Measurements from ENCODE around the gene PDCD11. TPM values are rescaled to one million over a fixed set of nuclear protein-coding genes. Genes with fewer than 3 reads are reported as not detected.

Gene PDCD11
- total RNA-seq, 1 donor from 2014 or later: 24.5 TPM

- Histone ChIP-seq H3K4me1 (ENCODE audit: control insufficient read depth in 3 of 3, insufficient read depth in 3 of 3, low read length in 3 of 3) (peaks cover 13 to 15% (median 14%) of the 10 kb centered on the region in 3 donors), H3K4me3 (ENCODE audit: low read length in 3 of 3) (peak overlapping the region in 2 of 3 donors; percentile 32 to 54), H3K27me3 (ENCODE audit: control insufficient read depth in 3 of 3, insufficient read depth in 3 of 3, low read length in 3 of 3) (peaks cover 16 to 35% (median 22%) of the 10 kb centered on the region in 3 donors), H3K27ac (ENCODE audit: low read depth, low read length) (no peak overlapping the region), H3K36me3 (ENCODE audit: control insufficient read depth in 3 of 3, insufficient read depth in 3 of 3, low read length in 3 of 3) (no peaks in the 10 kb centered on the region), H3K9me3 (ENCODE audit: control insufficient read depth in 3 of 3, low read length in 3 of 3) (no peaks in the 10 kb centered on the region), H3K9ac (ENCODE audit: low read depth in 1 of 3, low read length in 3 of 3) (peak overlapping the region in 1 of 3 donors; percentile 40)
Observed at GRCh38 chr10:103493916-103494877, 97.8 kb downstream of the PDCD11 start.

DNA sequence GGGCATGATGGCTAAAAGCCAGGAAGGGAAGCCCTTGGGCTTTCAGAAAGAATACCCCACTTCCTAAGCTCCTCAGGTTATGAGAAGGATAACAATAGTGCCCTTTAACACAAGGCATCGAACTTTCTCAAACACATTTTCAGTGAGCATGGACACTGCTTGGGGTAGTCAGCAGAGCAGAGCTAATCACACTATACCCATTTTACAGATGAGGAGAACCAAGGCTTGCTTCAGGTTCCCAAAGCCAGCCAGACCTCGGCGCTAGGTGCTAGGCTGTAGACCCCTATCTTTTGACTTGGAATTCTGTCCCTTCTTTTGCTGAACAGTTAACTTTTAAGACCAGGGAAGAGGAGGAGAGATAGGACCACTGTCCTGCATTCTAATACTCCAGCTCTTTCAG is 98.9 kb downstream of the PDCD11 start:
- no peak overlapping the region for H3K27ac ChIP-seq (ENCODE audit: low read depth, low read length)
- no peaks in the 10 kb centered on the region for H3K9me3 ChIP-seq (ENCODE audit: control insufficient read depth in 3 of 3, low read length in 3 of 3)
- peaks cover 13 to 15% (median 14%) of the 10 kb centered on the region in 3 donors for H3K4me1 ChIP-seq (ENCODE audit: control insufficient read depth in 3 of 3, insufficient read depth in 3 of 3, low read length in 3 of 3)
- no peaks in the 10 kb centered on the region for H3K36me3 ChIP-seq (ENCODE audit: control insufficient read depth in 3 of 3, insufficient read depth in 3 of 3, low read length in 3 of 3)
- no peak overlapping the region for H3K9ac ChIP-seq (ENCODE audit: low read depth in 1 of 3, low read length in 3 of 3)
- peaks cover 16 to 35% (median 22%) of the 10 kb centered on the region in 3 donors for H3K27me3 ChIP-seq (ENCODE audit: control insufficient read depth in 3 of 3, insufficient read depth in 3 of 3, low read length in 3 of 3)
- H3K4me3 ChIP-seq (ENCODE audit: low read length in 3 of 3): no peak overlapping the region

Other genes starting within 250 kb of the PDCD11 start
- gene NT5C2, start 203.4 kb upstream of the PDCD11 start, total RNA-seq: 158 TPM
- gene RPEL1, start 150.7 kb upstream of the PDCD11 start, total RNA-seq: not detected
- gene INA, start 119.5 kb upstream of the PDCD11 start, total RNA-seq: not detected
- 9.4 TPM for gene PCGF6, start 45.5 kb upstream of the PDCD11 start, total RNA-seq
- 3.7 TPM for gene TAF5, start 28.6 kb upstream of the PDCD11 start, total RNA-seq
- 292 TPM for gene ATP5MK, start 151 bp upstream of the PDCD11 start, total RNA-seq
- gene CALHM2, start 55.7 kb downstream of the PDCD11 start, total RNA-seq: 4.7 TPM
- not detected for gene CALHM1, start 62.3 kb downstream of the PDCD11 start, total RNA-seq
- not detected for gene CALHM3, start 82.6 kb downstream of the PDCD11 start, total RNA-seq
- gene NEURL1, start 97.1 kb downstream of the PDCD11 start, total RNA-seq: 12.0 TPM

Data from skeletal muscle tissue (tissue), 4 donors.